IPS DF 6.9 (cell line): Measurements from ENCODE around the gene RETREG1.
"Not testable (repeated sequence)": the region's sequence is repeated elsewhere in the genome, so short reads cannot be mapped to it uniquely, and the experiment has no call there.

Source experiments
- DNase-seq: peaks from one replicate; pipeline ENCODE4 v3.0.0-alpha.2; 2013; ENCODE audit warnings: low read depth, low spot score
- H3K27ac ChIP-seq: one replicate; pipeline ENCODE4 v1.5.1; 2013; ENCODE audit warnings: low read length, control low read depth
- H3K27me3 ChIP-seq: 2 replicates; pipeline ENCODE4 v1.6.1; 2013; ENCODE audit warnings: mild to moderate bottlenecking, low read length; ENCODE audit not compliant: control insufficient read depth, insufficient read depth
- H3K36me3 ChIP-seq: 2 replicates; pipeline ENCODE4 v1.6.1; 2013; ENCODE audit warnings: low read length; ENCODE audit not compliant: control insufficient read depth, insufficient read depth
- H3K4me1 ChIP-seq: 2 replicates; pipeline ENCODE4 v1.6.1; 2013; ENCODE audit warnings: low read length; ENCODE audit not compliant: control insufficient read depth, insufficient read depth
- H3K4me3 ChIP-seq: 2 replicates; pipeline ENCODE4 v1.5.1; 2013; ENCODE audit warnings: mild to moderate bottlenecking, low read length
- H3K9me3 ChIP-seq: 2 replicates; pipeline ENCODE4 v1.6.1; 2013; ENCODE audit warnings: low read length, inconsistent platforms; ENCODE audit not compliant: control insufficient read depth, insufficient read depth
- WGBS: extraction: QIAGEN DNeasy Blood & Tissue Kit; methylation state at CpG from one replicate; pipeline ENCODE4 v1.1.7; 2013; ENCODE audit warnings: mixed read lengths, missing lambda C conversion rate; ENCODE audit not compliant: insufficient read length, insufficient coverage; 5-methylcytosine and 5-hydroxymethylcytosine counted together

RETREG1 gene

DNA sequence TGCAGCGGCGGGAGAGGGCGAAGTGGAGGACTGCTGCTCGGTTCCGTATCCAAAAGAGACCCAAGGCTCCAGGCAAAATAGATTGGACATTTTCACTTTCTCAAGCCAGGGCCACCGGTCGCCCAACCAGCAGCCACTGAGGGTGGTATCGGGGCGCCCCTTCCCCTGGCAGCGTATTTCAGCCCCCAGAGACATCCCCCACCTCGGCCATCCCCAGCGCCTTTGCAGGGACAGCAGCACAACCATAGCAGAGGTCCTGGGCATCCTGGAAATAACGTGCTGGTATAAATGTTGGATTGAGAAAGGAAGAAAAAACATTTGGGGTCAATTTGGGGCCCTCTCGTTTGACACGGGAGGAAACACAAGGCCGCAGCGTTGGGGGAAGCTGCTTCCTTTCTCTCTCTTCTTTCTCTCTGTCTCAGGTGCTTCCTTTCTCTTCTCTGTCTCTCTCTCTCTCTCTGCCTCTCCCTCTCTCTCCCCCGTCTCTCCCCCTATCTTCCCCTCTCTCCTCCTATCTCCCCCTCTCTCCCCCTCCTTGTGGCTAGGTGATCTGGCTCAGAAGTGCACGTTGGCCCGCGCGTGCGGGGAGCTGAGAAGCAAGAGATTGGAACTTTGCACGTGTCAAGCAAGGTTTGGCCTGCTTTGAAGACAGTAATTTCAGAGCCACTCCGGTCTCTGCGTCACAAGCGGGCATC lies 624 bp upstream of the RETREG1 start:
- H3K27me3 ChIP-seq: peaks cover 16% of the 10 kb centered on the region
- no CpG with 5 or more reads among the region's 27 CpGs for WGBS
- no peak overlapping the region for H3K27ac ChIP-seq
- H3K36me3 ChIP-seq: no peaks in the 10 kb centered on the region; the same call in 1 of the 2 replicates
- H3K4me1 ChIP-seq: peaks cover 6% of the 10 kb centered on the region
- DNase-seq: no peak
- no peaks in the 10 kb centered on the region for H3K9me3 ChIP-seq
- peak overlapping the region; percentile 69; the same call in 1 of the 2 replicates for H3K4me3 ChIP-seq

DNA sequence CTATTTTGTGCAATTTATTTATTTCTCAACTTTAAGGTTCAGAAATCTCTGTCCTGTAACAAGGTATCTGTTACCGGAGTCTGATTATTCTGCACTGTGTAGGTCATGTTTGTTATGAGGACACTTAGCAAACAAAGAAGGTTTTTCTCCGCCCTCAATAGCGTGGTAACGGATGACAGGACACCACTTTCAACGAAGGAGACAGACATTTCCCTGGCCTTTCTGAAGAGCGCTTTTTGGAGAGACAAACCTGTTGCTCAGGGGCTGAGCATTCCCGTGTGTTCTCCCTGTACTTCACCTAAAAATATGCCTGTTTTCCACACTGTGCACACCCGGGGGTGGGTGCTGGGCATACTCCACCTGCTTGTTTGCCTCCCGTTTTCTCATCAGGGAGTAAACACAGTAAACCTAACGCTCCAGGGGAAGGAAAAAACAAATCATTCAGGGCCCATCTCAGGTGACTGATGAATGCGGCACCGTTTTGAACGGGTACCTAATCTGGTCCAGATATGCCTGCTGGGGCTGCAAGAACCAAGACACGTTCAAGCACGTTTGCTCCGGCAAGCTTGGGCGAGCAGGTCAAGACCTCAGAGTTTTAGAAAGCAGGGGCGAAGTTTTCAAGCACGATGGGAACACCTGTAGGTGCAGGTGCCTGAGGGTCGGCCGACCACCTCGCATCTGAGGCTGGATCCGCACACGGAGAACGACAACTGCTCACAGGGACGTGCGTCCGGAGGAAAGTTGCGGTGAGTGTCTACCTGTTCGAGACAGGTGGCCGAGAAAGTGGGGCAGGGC lies 859 bp downstream of the RETREG1 start:
- peak overlapping the region; percentile 69; the same call in 1 of the 2 replicates for H3K4me3 ChIP-seq
- no peak overlapping the region for H3K27ac ChIP-seq
- peaks cover 16% of the 10 kb centered on the region for H3K27me3 ChIP-seq
- no peaks in the 10 kb centered on the region; the same call in 1 of the 2 replicates for H3K36me3 ChIP-seq
- H3K9me3 ChIP-seq: no peaks in the 10 kb centered on the region
- H3K4me1 ChIP-seq: peaks cover 6% of the 10 kb centered on the region
- DNase-seq: no peak
- no CpG with 5 or more reads among the region's 31 CpGs for WGBS

DNA sequence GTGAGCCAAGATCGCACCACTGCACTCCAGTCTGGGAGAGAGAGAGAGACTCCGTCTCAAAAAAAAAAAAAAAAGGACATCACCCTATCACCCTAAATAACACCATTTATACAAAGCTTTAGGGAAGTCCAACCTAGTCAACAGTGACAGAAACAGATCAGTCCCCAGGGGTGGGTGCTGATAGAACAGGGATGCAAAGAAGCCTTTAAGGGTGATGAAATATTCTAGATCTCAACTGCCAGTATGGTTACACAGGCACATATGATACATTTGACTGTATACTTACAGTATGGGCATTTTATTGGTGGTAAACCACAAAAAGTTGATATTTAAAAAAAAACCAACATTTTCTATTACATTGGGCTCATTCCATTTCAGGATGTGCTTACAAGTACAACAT lies 4.8 kb downstream of the RETREG1 start:
- no CpG with 5 or more reads among the region's 2 CpGs for WGBS

DNA sequence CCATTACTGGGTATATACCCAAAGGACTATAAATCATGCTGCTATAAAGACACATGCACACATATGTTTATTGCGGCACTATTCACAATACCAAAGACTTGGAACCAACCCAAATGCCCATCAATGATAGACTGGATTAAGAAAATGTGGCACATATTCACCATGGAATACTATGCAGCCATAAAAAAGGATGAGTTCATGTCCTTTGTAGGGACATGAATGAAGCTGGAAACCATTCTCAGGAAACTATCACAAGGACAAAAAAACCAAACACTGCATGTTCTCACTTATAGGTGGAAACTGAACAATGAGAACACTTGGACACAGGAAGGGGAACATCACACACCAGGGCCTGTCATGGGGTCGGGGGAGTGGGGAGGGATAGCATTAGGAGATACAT lies 5.9 kb downstream of the RETREG1 start:
- H3K27me3 ChIP-seq, H3K4me1 ChIP-seq, H3K9me3 ChIP-seq, H3K36me3 ChIP-seq, DNase-seq, H3K27ac ChIP-seq, H3K4me3 ChIP-seq: not testable (repeated sequence)
- no CpG with 5 or more reads among the region's 2 CpGs for WGBS

More for the DNA sequence above, 4.8 kb downstream of the RETREG1 start:
- Histone ChIP-seq H3K4me3 (no peak overlapping the region), H3K27me3 (peaks cover 9% of the 10 kb centered on the region), H3K4me1 (peaks cover 4% of the 10 kb centered on the region; the same call in 1 of the 2 replicates), H3K9me3 (no peaks in the 10 kb centered on the region), H3K36me3 (no peaks in the 10 kb centered on the region; the same call in 1 of the 2 replicates), H3K27ac (no peak overlapping the region)
- DNase-seq: no peak

DNA sequence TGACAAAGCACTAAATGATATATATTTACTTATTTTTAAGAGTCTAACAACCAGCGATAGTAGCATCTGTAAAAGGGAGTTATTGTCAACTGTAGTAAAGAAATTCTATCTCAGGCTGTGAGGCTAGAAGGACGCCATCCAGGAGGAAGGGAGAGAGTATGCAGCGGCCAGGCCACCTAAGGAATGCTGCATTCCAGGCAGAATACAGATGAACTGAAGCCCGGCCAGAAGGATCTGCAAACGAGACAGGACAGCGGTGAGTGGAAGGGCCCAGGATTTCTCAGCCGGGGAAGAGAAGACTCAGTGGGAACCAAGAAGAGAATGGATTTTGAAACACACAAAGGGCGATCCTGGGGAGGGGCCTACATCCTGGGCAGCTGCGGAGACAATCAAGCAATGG lies 7.4 kb downstream of the RETREG1 start:
- no peak for DNase-seq
- no CpG with 5 or more reads among the region's 9 CpGs for WGBS
- no peaks in the 10 kb centered on the region for H3K27me3 ChIP-seq

DNA sequence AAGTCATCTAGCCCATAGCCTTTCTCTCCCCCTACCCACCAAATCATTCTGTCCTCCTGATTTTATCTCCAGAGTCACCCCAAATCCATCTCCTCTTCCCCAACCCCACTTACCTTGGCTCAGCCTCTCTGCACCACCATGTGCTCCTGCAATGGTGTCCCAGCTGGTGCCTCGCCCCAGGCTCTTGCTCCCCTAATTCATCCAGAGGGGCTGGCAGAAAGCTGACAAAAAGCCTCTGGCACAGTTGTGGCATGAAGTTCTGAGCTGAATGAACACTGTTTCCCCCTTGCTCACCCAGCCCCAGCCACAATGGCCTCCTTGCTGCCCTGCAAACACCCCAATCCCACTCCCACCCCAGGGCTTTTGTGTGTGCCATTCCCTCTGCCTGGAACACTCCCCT lies 10.2 kb downstream of the RETREG1 start:
- no peaks in the 10 kb centered on the region for H3K36me3 ChIP-seq
- WGBS: no CpG with 5 or more reads among the region's 1 CpG

More for the DNA sequence above, 7.4 kb downstream of the RETREG1 start:
- Histone ChIP-seq H3K4me3 (no peak overlapping the region), H3K9me3 (no peaks in the 10 kb centered on the region), H3K36me3 (no peaks in the 10 kb centered on the region), H3K27ac (no peak overlapping the region), H3K4me1 (no peaks in the 10 kb centered on the region; the same call in 1 of the 2 replicates)

DNA sequence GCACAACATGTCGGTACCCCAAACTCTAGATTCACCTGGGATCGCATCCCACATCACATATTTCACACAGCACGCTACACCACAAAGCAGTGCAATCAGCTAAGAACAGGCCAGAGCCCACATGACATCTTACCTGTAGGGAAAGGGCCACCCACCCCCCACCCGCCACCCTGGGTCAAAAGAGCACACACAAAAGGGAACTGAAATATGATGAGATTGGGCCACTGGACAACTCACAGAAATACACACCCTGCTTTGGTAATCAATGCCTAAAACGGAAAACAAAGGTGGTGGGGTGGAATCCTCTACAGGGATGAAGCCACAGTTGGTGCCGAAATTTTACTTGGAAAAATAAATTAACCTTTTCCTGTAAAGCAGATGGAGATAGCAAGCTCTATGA lies 13.1 kb downstream of the RETREG1 start:
- Histone ChIP-seq H3K27me3 (no peaks in the 10 kb centered on the region), H3K36me3 (no peaks in the 10 kb centered on the region), H3K27ac (no peak overlapping the region), H3K4me3 (no peak overlapping the region), H3K9me3 (no peaks in the 10 kb centered on the region), H3K4me1 (no peaks in the 10 kb centered on the region)
- DNase-seq: no peak
- no CpG with 5 or more reads among the region's 6 CpGs for WGBS

More for the DNA sequence above, 10.2 kb downstream of the RETREG1 start:
- DNase-seq: no peak
- Histone ChIP-seq H3K9me3 (no peaks in the 10 kb centered on the region), H3K4me1 (no peaks in the 10 kb centered on the region; the same call in 1 of the 2 replicates), H3K27me3 (no peaks in the 10 kb centered on the region), H3K4me3 (no peak overlapping the region), H3K27ac (no peak overlapping the region)

DNA sequence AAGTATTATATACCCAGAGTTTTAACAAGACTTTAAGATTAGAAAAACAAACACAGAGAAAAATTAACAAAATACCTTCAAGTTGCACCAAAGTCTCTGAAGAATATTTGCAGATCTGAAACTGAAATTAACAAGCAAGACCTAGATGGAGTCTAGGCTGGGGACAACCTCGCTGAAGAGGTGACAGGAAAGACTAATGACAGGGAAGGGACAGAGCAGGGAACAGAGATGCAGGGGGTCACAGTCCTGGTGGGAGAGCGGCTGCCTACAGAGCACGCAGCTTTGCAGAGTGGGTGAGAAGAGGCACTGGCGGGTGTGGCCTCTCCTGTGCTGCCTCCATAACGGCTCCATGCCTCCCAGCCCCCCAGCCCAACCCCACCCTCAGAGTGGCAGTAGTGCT lies 13.5 kb downstream of the RETREG1 start:
- no peaks in the 10 kb centered on the region for H3K36me3 ChIP-seq

DNA sequence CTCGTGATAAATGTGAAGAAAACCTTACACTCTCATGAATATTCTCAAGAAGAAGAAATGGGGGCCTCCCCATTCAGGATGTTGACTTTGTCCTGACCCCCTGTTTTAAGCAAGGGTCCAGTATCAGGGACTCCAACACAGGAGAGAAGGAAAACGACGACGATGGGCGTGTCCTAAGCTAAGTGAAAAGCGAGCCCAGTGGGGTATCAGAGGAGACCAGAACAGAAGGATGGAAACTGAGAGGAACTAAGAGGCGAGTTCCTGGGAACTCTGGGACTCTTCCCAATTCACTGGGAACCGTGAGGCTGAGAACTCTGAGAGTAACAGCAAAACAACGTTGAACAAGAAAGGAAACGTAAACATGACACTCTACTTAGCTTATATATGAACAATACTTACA lies 14.6 kb downstream of the RETREG1 start:
- H3K27me3 ChIP-seq: no peaks in the 10 kb centered on the region
- H3K4me3 ChIP-seq: no peak overlapping the region
- H3K36me3 ChIP-seq: no peaks in the 10 kb centered on the region
- H3K4me1 ChIP-seq: no peaks in the 10 kb centered on the region
- DNase-seq: no peak
- no peaks in the 10 kb centered on the region for H3K9me3 ChIP-seq
- WGBS: no CpG with 5 or more reads among the region's 10 CpGs
- no peak overlapping the region for H3K27ac ChIP-seq

More for the DNA sequence above, 13.5 kb downstream of the RETREG1 start:
- no peaks in the 10 kb centered on the region for H3K27me3 ChIP-seq
- no CpG with 5 or more reads among the region's 5 CpGs for WGBS
- H3K4me3 ChIP-seq: no peak overlapping the region
- H3K4me1 ChIP-seq: no peaks in the 10 kb centered on the region
- H3K27ac ChIP-seq: no peak overlapping the region
- DNase-seq: no peak
- no peaks in the 10 kb centered on the region for H3K9me3 ChIP-seq

DNA sequence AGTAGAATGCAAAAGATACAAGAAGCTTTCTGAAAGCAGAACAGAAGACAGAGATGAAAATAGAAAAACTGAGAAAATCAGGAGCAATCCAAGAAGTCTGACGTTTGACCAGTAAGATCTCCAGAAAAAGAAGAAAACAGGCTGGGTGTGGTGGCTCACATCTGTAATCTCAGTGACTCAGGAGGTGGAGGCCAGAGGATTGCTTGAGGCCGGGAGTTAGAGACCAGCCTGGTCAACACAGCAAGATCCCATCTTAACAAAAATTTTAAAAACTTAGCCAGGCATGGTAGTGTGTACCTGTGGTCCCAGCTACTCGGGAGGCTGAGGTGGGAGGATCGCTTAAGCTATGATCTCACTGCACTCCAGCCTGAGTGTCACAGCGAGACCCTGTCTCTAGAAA lies 15.9 kb downstream of the RETREG1 start:
- DNase-seq: no peak
- no peak overlapping the region for H3K27ac ChIP-seq
- H3K27me3 ChIP-seq: no peaks in the 10 kb centered on the region
- no peak overlapping the region for H3K4me3 ChIP-seq
- H3K4me1 ChIP-seq: no peaks in the 10 kb centered on the region
- H3K36me3 ChIP-seq: no peaks in the 10 kb centered on the region
- no CpG with 5 or more reads among the region's 5 CpGs for WGBS
- H3K9me3 ChIP-seq: no peaks in the 10 kb centered on the region
